HEK293 (cell line): Measurements from ENCODE around the gene CAMK2B.

Experiments used
- ELK4 ChIP-seq: IDR thresholded peaks from 2 replicates; pipeline ENCODE4 v1.6.1; 2011; ENCODE audit warnings: mild to moderate bottlenecking, low read depth, low read length, borderline replicate concordance
- GFI1B ChIP-seq: fragments of 450-650 bp; formaldehyde crosslinking; IDR thresholded peaks from 2 replicates; pipeline ENCODE4 v1.5.1; 2016; ENCODE audit warnings: missing biosample characterization, missing genetic modification characterization
- PBX3 ChIP-seq: sonication (generic); formaldehyde crosslinking; IDR thresholded peaks from 2 replicates; pipeline ENCODE4 v1.8.1; 2022; ENCODE audit warnings: mild to moderate bottlenecking, moderate library complexity, missing genetic modification reagents
- WT1 ChIP-seq: fragments of 450-650 bp; formaldehyde crosslinking; IDR thresholded peaks from 2 replicates; pipeline ENCODE4 v1.5.1; 2016; ENCODE audit warnings: missing biosample characterization, missing genetic modification characterization
- ZBTB11 ChIP-seq: fragments of 450-650 bp; formaldehyde crosslinking; conservative IDR thresholded peaks from 2 replicates; pipeline ENCODE4 v1.5.1; 2016; ENCODE audit warnings: low read depth, missing biosample characterization, missing genetic modification characterization
- ZBTB48 ChIP-seq: fragments of 450-650 bp; formaldehyde crosslinking; IDR thresholded peaks from 2 replicates; pipeline ENCODE4 v1.5.1; 2016; ENCODE audit warnings: missing biosample characterization, missing genetic modification characterization
- ZBTB8A ChIP-seq: fragments of 450-650 bp; formaldehyde crosslinking; IDR thresholded peaks from 2 replicates; pipeline ENCODE4 v1.5.1; 2016; ENCODE audit warnings: missing biosample characterization, missing genetic modification characterization
- ZFHX2 ChIP-seq: fragments of 450-650 bp; formaldehyde crosslinking; conservative IDR thresholded peaks from 2 replicates; pipeline ENCODE4 v1.5.1; 2016; ENCODE audit warnings: missing biosample characterization, missing genetic modification characterization
- ZNF10 ChIP-seq: fragments of 450-650 bp; formaldehyde crosslinking; IDR thresholded peaks from 2 replicates; pipeline ENCODE4 v1.5.1; 2017; ENCODE audit warnings: missing biosample characterization, missing genetic modification characterization
- ZNF132 ChIP-seq: fragments of 450-650 bp; formaldehyde crosslinking; IDR thresholded peaks from 2 replicates; pipeline ENCODE4 v1.5.1; 2017; ENCODE audit warnings: missing biosample characterization, missing genetic modification characterization, borderline replicate concordance
- ZNF157 ChIP-seq: fragments of 450-650 bp; formaldehyde crosslinking; IDR thresholded peaks from 2 replicates; pipeline ENCODE4 v1.5.1; 2016; ENCODE audit warnings: missing biosample characterization, missing genetic modification characterization
- ZNF175 ChIP-seq: fragments of 450-650 bp; formaldehyde crosslinking; IDR thresholded peaks from 2 replicates; pipeline ENCODE4 v1.5.1; 2016; ENCODE audit warnings: missing biosample characterization, missing genetic modification characterization
- ZNF202 ChIP-seq: fragments of 450-650 bp; formaldehyde crosslinking; IDR thresholded peaks from 2 replicates; pipeline ENCODE4 v1.5.1; 2016; ENCODE audit warnings: missing biosample characterization, missing genetic modification characterization, borderline replicate concordance
- ZNF214 ChIP-seq: fragments of 450-650 bp; formaldehyde crosslinking; IDR thresholded peaks from 2 replicates; pipeline ENCODE4 v1.5.1; 2017; ENCODE audit warnings: missing biosample characterization, mild to moderate bottlenecking, missing genetic modification characterization, borderline replicate concordance
- ZNF274 ChIP-seq, 2 experiments: fragments of 200-500 bp in 1 of 2; fragments of 450-650 bp in 1 of 2; sonication (Bioruptor generic) in 1 of 2; formaldehyde crosslinking in 1 of 2; IDR thresholded peaks; 2 replicates each; pipeline versions ENCODE4 v1.5.1 to v1.6.1; 2014 to 2016; ENCODE audit warnings: borderline replicate concordance in 1 of 2, inconsistent platforms in 1 of 2, low read length in 1 of 2, missing biosample characterization in 1 of 2, missing genetic modification characterization in 1 of 2
- ZNF398 ChIP-seq: fragments of 450-650 bp; formaldehyde crosslinking; IDR thresholded peaks from 2 replicates; pipeline ENCODE4 v1.5.1; 2017; ENCODE audit warnings: missing biosample characterization, missing genetic modification characterization
- ZNF423 ChIP-seq: fragments of 450-650 bp; formaldehyde crosslinking; IDR thresholded peaks from 2 replicates; pipeline ENCODE4 v1.5.1; 2016; ENCODE audit warnings: missing biosample characterization, missing genetic modification characterization
- ZNF449 ChIP-seq: fragments of 450-650 bp; formaldehyde crosslinking; IDR thresholded peaks from 2 replicates; pipeline ENCODE4 v1.5.1; 2017; ENCODE audit warnings: missing biosample characterization, mild to moderate bottlenecking, missing genetic modification characterization, moderate library complexity
- ZNF501 ChIP-seq: fragments of 450-650 bp; formaldehyde crosslinking; IDR thresholded peaks from 2 replicates; pipeline ENCODE4 v1.5.1; 2016; ENCODE audit warnings: missing biosample characterization, missing genetic modification characterization
- ZNF530 ChIP-seq: fragments of 450-650 bp; formaldehyde crosslinking; IDR thresholded peaks from 2 replicates; pipeline ENCODE4 v1.5.1; 2016; ENCODE audit warnings: low read depth, missing biosample characterization, missing genetic modification characterization
- ZNF558 ChIP-seq: fragments of 450-650 bp; formaldehyde crosslinking; IDR thresholded peaks from 2 replicates; pipeline ENCODE4 v1.5.1; 2016; ENCODE audit warnings: missing biosample characterization, missing genetic modification characterization
- ZNF626 ChIP-seq: fragments of 450-650 bp; sonication (Bioruptor Pico); formaldehyde crosslinking; IDR thresholded peaks from 2 replicates; pipeline ENCODE4 v1.5.1; 2018; ENCODE audit warnings: missing biosample characterization, missing genetic modification characterization, inconsistent platforms
- ZNF639 ChIP-seq: fragments of 450-650 bp; formaldehyde crosslinking; IDR thresholded peaks from 2 replicates; pipeline ENCODE4 v1.5.1; 2016; ENCODE audit warnings: missing biosample characterization, missing genetic modification characterization
- ZNF660 ChIP-seq: fragments of 450-650 bp; IDR thresholded peaks from 2 replicates; pipeline ENCODE4 v1.5.1; 2018; ENCODE audit warnings: missing biosample characterization, mild to moderate bottlenecking, missing genetic modification characterization
- ZNF792 ChIP-seq: fragments of 450-650 bp; formaldehyde crosslinking; IDR thresholded peaks from 2 replicates; pipeline ENCODE4 v1.5.1; 2016; ENCODE audit warnings: missing biosample characterization, missing genetic modification characterization
- ZSCAN16 ChIP-seq: fragments of 450-650 bp; formaldehyde crosslinking; IDR thresholded peaks from 2 replicates; pipeline ENCODE4 v1.5.1; 2016; ENCODE audit warnings: missing biosample characterization, missing genetic modification characterization
- ZSCAN4 ChIP-seq: fragments of 450-650 bp; formaldehyde crosslinking; IDR thresholded peaks from 2 replicates; pipeline ENCODE4 v1.5.1; 2017; ENCODE audit warnings: missing biosample characterization, missing genetic modification characterization

Gene CAMK2B

GRCh38 chr7:44325811-44326241, 432 bp upstream of the CAMK2B start (continued):
- TF ChIP-seq ZBTB11: no peak
- no peak for TF ChIP-seq ZNF626 (tag by site-specific recombination)
- TF ChIP-seq ZNF792 (tag by site-specific recombination): no peak
- TF ChIP-seq ZSCAN16 (tag by site-specific recombination): no peak
- peak; percentile 82 for TF ChIP-seq ZFHX2 (tag by site-specific recombination)
- peak; percentile 63; the same call in 1 of the 2 replicates for TF ChIP-seq ZBTB48 (tag by site-specific recombination)
- peak; percentile 88 for TF ChIP-seq ZBTB8A (tag by site-specific recombination)
- no peak for TF ChIP-seq ZNF449 (tag by site-specific recombination)
- TF ChIP-seq ZNF558: no peak
- peak; percentile 39 for TF ChIP-seq ZNF398
- no peak for TF ChIP-seq GFI1B (tag by site-specific recombination)
- TF ChIP-seq ZNF132 (tag by site-specific recombination): no peak
- no peak for TF ChIP-seq ZNF530
- TF ChIP-seq ZNF639 (tag by site-specific recombination): no peak
- 0 out of 2 replicates have a peak, but pooled peaks have one; percentile 16 for TF ChIP-seq ZNF423
- no peak for TF ChIP-seq ZNF175 (tag by site-specific recombination)
- no peak for TF ChIP-seq ZNF214
- TF ChIP-seq ZNF274 (IDR thresholded peaks at IDR 0.05; ENCODE audit: low read length): no peak
- TF ChIP-seq ZNF274 (tag by site-specific recombination; IDR thresholded peaks at IDR 0.05; ENCODE audit: borderline replicate concordance): no peak
- no peak for TF ChIP-seq ZNF501 (tag by site-specific recombination)
- TF ChIP-seq ZNF157 (tag by site-specific recombination): no peak
- TF ChIP-seq ZNF10: no peak
- no peak for TF ChIP-seq ZNF660 (tag by site-specific recombination)
- no peak for TF ChIP-seq ZSCAN4
- TF ChIP-seq ZNF202: no peak
- no peak for TF ChIP-seq PBX3 (CRISPR knock-in tag)
- no peak for TF ChIP-seq ELK4
- TF ChIP-seq WT1 (tag by site-specific recombination): no peak
